ENCODE results near the gene FOLH1.
"Not testable (repeated sequence)": the region's sequence is repeated elsewhere in the genome, so short reads cannot be mapped to it uniquely, and the experiment has no call there.

FOLH1 gene

GRCh38 chr11:49221112-49221511 lies 12.7 kb upstream of the FOLH1 start:
- Histone ChIP-seq H4K20me1 (no peaks in the 10 kb centered on the region), H3K9me3 (replicated peaks in 1 of 11) (no peaks in the 10 kb centered on the region), H3K9ac (no peak overlapping the region), H3K4me2 (no peak overlapping the region), H3K27ac (no peak overlapping the region), H3K4me3 (no peak overlapping the region), H3K27me3 (no peaks in the 10 kb centered on the region), H3K4me1 (no peaks in the 10 kb centered on the region), H3K36me3 (no peaks in the 10 kb centered on the region)
- TF ChIP-seq Cebpa-rat (IDR thresholded peaks at IDR 0.05), result no peak

- Histone ChIP-seq H3K27ac (no peak overlapping the region), H3K4me2 (no peak overlapping the region), H3K4me1 (no peaks in the 10 kb centered on the region), H3K27me3 (no peaks in the 10 kb centered on the region), H3K4me3 (no peak overlapping the region), H3K9ac (no peak overlapping the region), H3K9me3 (replicated peaks in 1 of 11) (peaks cover 0 to 7% (median 4%) of the 10 kb centered on the region in 11 experiments; a peak in 12 of 22 replicates), H3K36me3 (no peaks in the 10 kb centered on the region), H4K20me1 (no peaks in the 10 kb centered on the region)
- TF ChIP-seq Cebpa-rat (IDR thresholded peaks at IDR 0.05), result no peak
Measured at GRCh38 chr11:49213026-49213560, 4.7 kb upstream of the FOLH1 start.

DNA sequence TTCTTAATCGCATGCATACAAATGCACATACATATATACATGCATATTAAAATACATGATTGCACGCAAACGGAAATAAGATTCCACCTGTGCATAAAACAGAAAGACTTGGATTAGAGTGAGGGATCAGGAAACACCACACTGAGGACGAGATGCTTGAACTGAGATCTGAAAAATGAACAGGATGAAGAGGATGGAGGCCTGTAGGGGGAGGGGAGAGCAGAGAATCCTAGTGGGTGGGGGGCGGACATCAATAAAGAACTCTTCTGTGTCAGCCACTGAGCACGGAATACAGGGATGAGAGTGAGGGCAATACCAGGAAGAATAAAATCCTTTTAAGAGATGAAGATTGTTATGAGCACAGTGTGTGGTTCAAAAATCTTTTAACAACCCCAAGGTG lies 1.4 kb downstream of the FOLH1 start:
- not testable (repeated sequence) for H3K4me1 ChIP-seq; H4K20me1 ChIP-seq; H3K9me3 ChIP-seq (replicated peaks in 1 of 11); H3K4me3 ChIP-seq; H3K27ac ChIP-seq; H3K9ac ChIP-seq; H3K27me3 ChIP-seq; H3K4me2 ChIP-seq; H3K36me3 ChIP-seq

GRCh38 chr11:49202287-49202976 lies 6.0 kb downstream of the FOLH1 start:
- no peaks in the 10 kb centered on the region for H3K9me3 ChIP-seq (replicated peaks in 1 of 11)
- no peak overlapping the region for H3K27ac ChIP-seq
- TF ChIP-seq Cebpa-rat (IDR thresholded peaks at IDR 0.05), result no peak
- no peak overlapping the region for H3K4me2 ChIP-seq
- no peaks in the 10 kb centered on the region for H3K27me3 ChIP-seq
- no peaks in the 10 kb centered on the region for H3K4me1 ChIP-seq
- no peaks in the 10 kb centered on the region for H4K20me1 ChIP-seq
- H3K9ac ChIP-seq, result no peak overlapping the region
- H3K36me3 ChIP-seq, result no peaks in the 10 kb centered on the region
- H3K4me3 ChIP-seq, result no peak overlapping the region

DNA sequence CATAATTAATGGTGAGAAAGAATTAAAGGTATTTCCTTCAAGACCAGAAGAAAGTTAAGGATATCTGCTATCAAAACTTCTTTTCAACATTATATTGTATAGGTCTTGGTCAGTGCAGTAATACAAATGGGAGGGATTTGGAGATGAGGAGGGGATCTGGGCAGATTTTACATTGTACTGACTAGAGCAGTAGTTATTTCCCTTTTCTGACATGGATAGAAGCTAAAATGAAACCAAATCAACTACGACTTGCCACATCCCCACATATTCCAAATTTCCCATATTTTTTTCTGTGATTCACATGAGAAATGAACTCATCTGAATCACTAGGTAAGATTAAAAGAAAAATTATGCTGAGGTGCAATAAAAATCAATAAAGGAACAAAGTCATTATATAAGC lies 11.6 kb downstream of the FOLH1 start:
- not testable (repeated sequence) for H3K9me3 ChIP-seq (replicated peaks in 1 of 11); H3K9ac ChIP-seq; H3K27me3 ChIP-seq; H3K27ac ChIP-seq; H4K20me1 ChIP-seq; H3K4me2 ChIP-seq; H3K4me3 ChIP-seq; H3K4me1 ChIP-seq; H3K36me3 ChIP-seq

DNA sequence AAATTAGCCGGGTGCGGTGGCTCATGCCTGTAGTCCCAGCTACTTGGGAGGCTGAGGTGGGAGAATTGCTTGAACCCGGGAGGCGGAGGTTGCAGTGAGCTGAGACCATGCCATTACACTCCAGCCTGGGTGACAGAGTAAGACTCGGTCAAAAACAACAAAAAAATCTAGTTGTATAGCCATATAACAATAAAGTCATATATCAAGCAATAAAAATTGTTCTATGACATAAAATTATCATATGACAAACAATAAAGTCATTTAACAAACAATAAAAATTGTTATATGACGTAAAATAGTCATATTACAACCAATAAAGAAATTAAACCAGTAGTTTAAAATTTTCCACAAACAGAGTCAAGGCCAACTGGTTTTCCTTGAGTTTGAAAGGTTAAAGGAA lies 12.4 kb downstream of the FOLH1 start:
- H3K27ac ChIP-seq; H3K36me3 ChIP-seq; H3K4me2 ChIP-seq; H4K20me1 ChIP-seq; H3K27me3 ChIP-seq; H3K4me3 ChIP-seq; H3K9me3 ChIP-seq (replicated peaks in 1 of 11); H3K4me1 ChIP-seq; H3K9ac ChIP-seq: not testable (repeated sequence)

GRCh38 chr11:49190287-49190686 lies 18.1 kb downstream of the FOLH1 start:
- H4K20me1 ChIP-seq; H3K4me1 ChIP-seq; H3K9ac ChIP-seq; H3K4me3 ChIP-seq; H3K36me3 ChIP-seq; H3K9me3 ChIP-seq (replicated peaks in 1 of 11); H3K27me3 ChIP-seq; H3K4me2 ChIP-seq; H3K27ac ChIP-seq: not testable (repeated sequence)

DNA sequence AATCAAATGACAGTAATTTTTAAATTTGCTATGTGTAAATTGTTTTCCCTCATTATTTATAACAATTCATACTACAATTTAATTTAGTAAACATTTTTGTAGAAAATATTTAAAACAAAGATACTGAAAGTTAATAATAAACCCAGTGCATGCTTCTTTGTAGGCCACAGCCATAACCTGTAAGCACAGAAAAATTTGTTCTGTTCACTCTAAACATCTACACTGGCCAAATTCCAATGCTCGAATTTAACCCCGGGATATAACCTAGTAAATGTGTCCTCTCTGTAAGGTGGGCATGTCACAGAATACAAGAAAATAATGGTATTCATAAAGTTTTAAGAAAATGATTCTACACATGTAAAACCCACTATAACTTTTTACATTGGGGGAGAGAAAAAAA lies 22.2 kb downstream of the FOLH1 start:
- H3K4me2 ChIP-seq, H3K36me3 ChIP-seq, H3K27me3 ChIP-seq: not testable (repeated sequence)

DNA sequence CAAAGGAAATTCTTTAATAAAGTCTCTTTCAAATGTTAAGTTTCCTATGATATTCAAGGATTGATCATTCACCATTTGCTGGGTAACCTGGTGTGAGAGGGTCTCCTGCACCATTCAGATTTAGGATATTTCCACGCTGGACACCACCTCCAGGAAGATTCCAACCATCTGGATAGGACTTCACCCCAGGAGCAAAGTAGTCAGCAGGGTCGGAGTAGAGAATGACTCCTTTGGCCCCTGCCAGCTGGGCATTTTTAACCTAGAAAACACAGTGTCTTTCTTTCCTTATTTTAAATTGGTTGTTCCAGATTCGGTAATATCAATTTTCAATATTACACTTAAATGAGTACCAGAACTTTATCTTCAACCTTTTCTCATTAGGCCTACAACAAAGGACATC lies 22.8 kb downstream of the FOLH1 start:
- H3K9ac ChIP-seq; H4K20me1 ChIP-seq; H3K9me3 ChIP-seq (replicated peaks in 1 of 11); H3K4me3 ChIP-seq; H3K27ac ChIP-seq; H3K36me3 ChIP-seq; H3K4me1 ChIP-seq; H3K27me3 ChIP-seq; H3K4me2 ChIP-seq: not testable (repeated sequence)

More for the DNA sequence above, 22.2 kb downstream of the FOLH1 start:
- H4K20me1 ChIP-seq; H3K4me3 ChIP-seq; H3K27ac ChIP-seq; H3K9me3 ChIP-seq (replicated peaks in 1 of 11); H3K4me1 ChIP-seq; H3K9ac ChIP-seq: not testable (repeated sequence)

- H3K4me3 ChIP-seq; H3K4me1 ChIP-seq; H3K27me3 ChIP-seq; H3K36me3 ChIP-seq; H4K20me1 ChIP-seq; H3K27ac ChIP-seq; H3K9ac ChIP-seq; H3K4me2 ChIP-seq; H3K9me3 ChIP-seq (replicated peaks in 1 of 11): not testable (repeated sequence)
Measured at GRCh38 chr11:49184756-49185155, 23.6 kb downstream of the FOLH1 start.

DNA sequence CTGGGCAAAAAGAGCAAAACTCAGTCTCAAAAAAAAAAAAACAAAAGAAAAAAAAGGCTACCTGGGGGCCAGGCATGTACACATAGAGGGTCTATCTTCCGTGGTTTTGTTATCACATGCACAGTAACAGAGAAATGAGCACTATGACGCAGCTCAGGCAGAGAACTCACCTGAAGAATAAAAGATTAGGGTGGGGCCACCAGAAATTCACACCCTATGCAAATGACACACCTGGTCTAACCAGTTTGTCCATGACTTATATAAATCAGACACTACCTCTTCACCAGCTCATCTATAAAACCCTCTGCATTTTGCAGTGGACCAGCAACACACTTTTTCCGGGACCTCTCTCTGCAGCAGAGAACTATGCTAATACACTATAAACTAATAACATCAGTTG lies 30.5 kb downstream of the FOLH1 start:
- H3K27ac ChIP-seq; H3K9ac ChIP-seq; H3K4me3 ChIP-seq; H3K27me3 ChIP-seq; H3K36me3 ChIP-seq; H4K20me1 ChIP-seq; H3K4me1 ChIP-seq; H3K9me3 ChIP-seq (replicated peaks in 1 of 11); H3K4me2 ChIP-seq: not testable (repeated sequence)

GRCh38 chr11:49175378-49175777 lies 33.0 kb downstream of the FOLH1 start:
- not testable (repeated sequence) for H3K4me2 ChIP-seq

GRCh38 chr11:49174691-49175366 lies 33.6 kb downstream of the FOLH1 start:
- not testable (repeated sequence) for H4K20me1 ChIP-seq; H3K4me2 ChIP-seq; H3K9me3 ChIP-seq (replicated peaks in 1 of 11); H3K4me3 ChIP-seq; H3K9ac ChIP-seq; H3K27me3 ChIP-seq; H3K4me1 ChIP-seq; H3K36me3 ChIP-seq; H3K27ac ChIP-seq

More at GRCh38 chr11:49175378-49175777, 33.0 kb downstream of the FOLH1 start:
- not testable (repeated sequence) for H3K4me3 ChIP-seq; H3K36me3 ChIP-seq; H3K4me1 ChIP-seq; H3K9ac ChIP-seq; H4K20me1 ChIP-seq; H3K27ac ChIP-seq; H3K9me3 ChIP-seq (replicated peaks in 1 of 11); H3K27me3 ChIP-seq

GRCh38 chr11:49171613-49172012 lies 36.8 kb downstream of the FOLH1 start:
- not testable (repeated sequence) for H3K4me2 ChIP-seq; H3K27me3 ChIP-seq; H3K4me3 ChIP-seq; H3K9ac ChIP-seq; H3K9me3 ChIP-seq (replicated peaks in 1 of 11); H3K4me1 ChIP-seq; H3K36me3 ChIP-seq; H3K27ac ChIP-seq; H4K20me1 ChIP-seq
